GM12878 (cell line): Measurements from ENCODE around the gene ZNF576. TPM values are rescaled to one million over a fixed set of nuclear protein-coding genes. Genes with fewer than 3 reads are reported as not detected.

Source experiments
- ATAC-seq: fragments of 200-7000 bp; cut with Tn5 transposase; 3 replicates; pipeline ENCODE4 v1.9.1; 2020; ENCODE audit warnings: mild to moderate bottlenecking, moderate library complexity
- BruUV-seq: library from RNA; stranded (reverse); fragments of 400-500 nt; replicated peaks from 2 replicates; lab custom pipeline; 2021; lab: Mats Ljungman, UMichigan
- CTCF ChIA-PET: fragments of 300-600 bp; sonication (Branson Sonifier 250); formaldehyde crosslinking; extraction: SDS; loops from one replicate; lab custom pipeline; 2021; ENCODE audit warnings: inconsistent platforms; lab: Yijun Ruan, JAX
- POLR2A ChIA-PET: fragments of 350-600 bp; formaldehyde crosslinking; extraction: SDS; loops from one replicate; lab custom pipeline; 2021; ENCODE audit warnings: inconsistent platforms; lab: Charles Lee
- RAD21 ChIA-PET: fragments of 300-600 bp; sonication (Branson Sonifier 250); formaldehyde crosslinking; loops from one replicate; lab custom pipeline; 2023; ENCODE audit warnings: antibody characterized with exemption; ENCODE audit not compliant: unreplicated experiment; lab: Charles Lee
- SMC1A ChIA-PET: fragments of 300-600 bp; sonication (Branson Sonifier 250); formaldehyde crosslinking; loops from one replicate; lab custom pipeline; 2023; ENCODE audit not compliant: unreplicated experiment, uncharacterized antibody; lab: Charles Lee
- DNase-seq: peaks from one replicate; pipeline ENCODE4 v3.0.0-alpha.2; 2011; ENCODE audit warnings: low read depth, low spot score
- FAIRE-seq: peaks from 3 replicates; lab custom pipeline; 2011; peaks lifted over from hg19 to GRCh38; lab: Jason Lieb, UNC
- H2AFZ ChIP-seq: 2 replicates; pipeline ENCODE4 v1.6.0; 2011; ENCODE audit warnings: low read depth, low read length, control low read depth; ENCODE audit not compliant: control insufficient read depth
- H3K27ac ChIP-seq: 2 replicates; pipeline ENCODE4 v1.5.1; 2011; ENCODE audit warnings: control low read depth; ENCODE audit not compliant: control insufficient read depth, insufficient read depth
- H3K27me3 ChIP-seq, 2 experiments: replicated peaks in 1 of 2; 2 replicates each; pipeline versions ENCODE4 v1.6.0 to v1.6.1; 2011; ENCODE audit warnings: low read length in 1 of 2; ENCODE audit not compliant: control insufficient read depth in 2 of 2, insufficient read depth in 2 of 2
- H3K36me3 ChIP-seq, 2 experiments: 2 replicates each; pipeline ENCODE4 v1.5.1; 2011; ENCODE audit warnings: low read length in 1 of 2; ENCODE audit not compliant: control insufficient read depth in 2 of 2, insufficient read depth in 2 of 2
- H3K4me1 ChIP-seq: 2 replicates; pipeline ENCODE4 v1.6.1; 2011; ENCODE audit warnings: mild to moderate bottlenecking, low read length, moderate library complexity, mixed read lengths; ENCODE audit not compliant: control insufficient read depth, insufficient read depth
- H3K4me2 ChIP-seq: 2 replicates; pipeline ENCODE4 v1.6.0; 2011; ENCODE audit warnings: control low read depth; ENCODE audit not compliant: control insufficient read depth, insufficient read depth
- H3K4me3 ChIP-seq: fragments of 200-600 bp; sonication (generic); 2 replicates; pipeline ENCODE4 v1.5.1; 2016
- H3K79me2 ChIP-seq: 2 replicates; pipeline ENCODE4 v1.6.0; 2011; ENCODE audit warnings: low read length; ENCODE audit not compliant: control insufficient read depth, insufficient read depth
- H3K9ac ChIP-seq: 2 replicates; pipeline ENCODE4 v1.8.0; 2011; ENCODE audit warnings: low read length, control low read depth, mixed read lengths; ENCODE audit not compliant: control insufficient read depth, insufficient read depth
- H3K9me3 ChIP-seq: replicated peaks from 3 replicates; pipeline ENCODE4 v1.5.1; 2011; ENCODE audit warnings: mild to moderate bottlenecking, low read length; ENCODE audit not compliant: control insufficient read depth, insufficient read depth
- H4K20me1 ChIP-seq: 2 replicates; pipeline ENCODE4 v1.6.0; 2011; ENCODE audit not compliant: control insufficient read depth, insufficient read depth
- EZH2 ChIP-seq: IDR thresholded peaks from 2 replicates; pipeline ENCODE4 v1.6.1; 2012; ENCODE audit warnings: low read depth, mild to moderate bottlenecking, control low read depth, inconsistent platforms, low read length, borderline replicate concordance; ENCODE audit not compliant: control insufficient read depth
- JUND ChIP-seq: IDR thresholded peaks from 2 replicates; pipeline ENCODE4 v1.6.1; 2012; ENCODE audit warnings: low read depth, mild to moderate bottlenecking, low read length, improper control_type of control experiment, moderate library complexity
- MTA3 ChIP-seq: IDR thresholded peaks from 2 replicates; pipeline ENCODE4 v1.6.1; 2012; ENCODE audit warnings: low read length, inconsistent platforms, borderline replicate concordance
- NFIC ChIP-seq: IDR thresholded peaks from 2 replicates; pipeline ENCODE4 v1.6.1; 2012; ENCODE audit warnings: low read depth, mild to moderate bottlenecking, inconsistent platforms, low read length, moderate library complexity
- NFYA ChIP-seq: IDR thresholded peaks from 2 replicates; pipeline ENCODE4 v1.6.1; 2011; ENCODE audit warnings: low read depth, mild to moderate bottlenecking, low read length, improper control_type of control experiment, borderline replicate concordance
- POLR2A ChIP-seq: IDR thresholded peaks from 2 replicates; pipeline ENCODE4 v1.6.1; 2011; ENCODE audit warnings: low read depth, mild to moderate bottlenecking, low read length
- YBX1 ChIP-seq: fragments of 450-650 bp; IDR thresholded peaks from 2 replicates; pipeline ENCODE4 v1.6.1; 2016; ENCODE audit warnings: antibody characterized with exemption
- YY1 ChIP-seq: IDR thresholded peaks from 2 replicates; pipeline ENCODE4 v1.6.1; 2011; ENCODE audit warnings: low read depth, mild to moderate bottlenecking, low read length
- ZNF274 ChIP-seq: IDR thresholded peaks from one replicate; pipeline ENCODE4 v1.8.0; 2011; ENCODE audit not compliant: insufficient read length, insufficient read depth
- WGBS: methylation state at CpG from one replicate; pipeline ENCODE4 v1.1.6; 2016; ENCODE audit warnings: low lambda C conversion rate; ENCODE audit not compliant: insufficient replicate concordance, insufficient coverage; ENCODE audit errors: missing lambda C conversion rate; 5-methylcytosine and 5-hydroxymethylcytosine counted together
- in situ Hi-C: fragments of 300-500 bp; cut with MboI; formaldehyde crosslinking; loops from 9 replicates; pipeline ENCODE4 v1.14.3; 2018; ENCODE audit warnings: mixed read lengths
- intact Hi-C: fragments of 100-400 bp; cut with micrococcal nuclease; formaldehyde crosslinking; loops from one replicate; pipeline ENCODE4 v1.14.2; 2022; ENCODE audit not compliant: unreplicated experiment
- polyA plus RNA-seq, 11 experiments: library from polyadenylated mRNA; depleted of rRNA in 4 of 11; unstranded in 6 of 11; stranded (reverse) in 5 of 11; fragments of >200 nt; fragmentation: Nextera tagmentation in 4 of 11; fragmentation: Illumina TruSeq in 1 of 11; extraction: Ambion mirVana in 4 of 11; extraction: Trizol in 1 of 11; gene quantifications; 1 replicate in 1 of 11; 2 replicates in 10 of 11; pipeline versions ENCODE4 v1.2.1 to v1.2.3, GENCODE V29; 2011 to 2016; ENCODE audit warnings: inconsistent platforms in 2 of 11, missing spikeins in 2 of 11, low read depth in 1 of 11
- total RNA-seq, 4 experiments: library from RNA; depleted of rRNA in 3 of 4; stranded (reverse); fragments of >200 nt in 3 of 4; fragmentation: Illumina TruSeq in 1 of 4; extraction: Trizol in 1 of 4; gene quantifications; 2 replicates each; pipeline versions ENCODE4 v1.2.1 to v1.2.3, GENCODE V29; 2013 to 2021
- TF ChIP-seq, protein P1 (sequence below): IDR thresholded peaks from 2 replicates; pipeline ENCODE4 v1.6.1; 2012; ENCODE audit warnings: mild to moderate bottlenecking, low read depth, low read length
- TF ChIP-seq, protein P2 (sequence below): IDR thresholded peaks from 2 replicates; pipeline ENCODE4 v1.6.1; 2012; ENCODE audit warnings: low read length, inconsistent platforms
- TF ChIP-seq, protein P3 (sequence below): fragments of 450-650 bp; conservative IDR thresholded peaks from 2 replicates; pipeline ENCODE4 v1.6.1; 2017; ENCODE audit warnings: mild to moderate bottlenecking, moderate library complexity

ZNF576 gene
- total and polyA plus RNA-seq, 10 of the 15 experiments (the other 5 are each of a cell fraction or from before 2014, with no cell fraction given): 7.4 to 29.8 (median 14.3) TPM

DNA sequence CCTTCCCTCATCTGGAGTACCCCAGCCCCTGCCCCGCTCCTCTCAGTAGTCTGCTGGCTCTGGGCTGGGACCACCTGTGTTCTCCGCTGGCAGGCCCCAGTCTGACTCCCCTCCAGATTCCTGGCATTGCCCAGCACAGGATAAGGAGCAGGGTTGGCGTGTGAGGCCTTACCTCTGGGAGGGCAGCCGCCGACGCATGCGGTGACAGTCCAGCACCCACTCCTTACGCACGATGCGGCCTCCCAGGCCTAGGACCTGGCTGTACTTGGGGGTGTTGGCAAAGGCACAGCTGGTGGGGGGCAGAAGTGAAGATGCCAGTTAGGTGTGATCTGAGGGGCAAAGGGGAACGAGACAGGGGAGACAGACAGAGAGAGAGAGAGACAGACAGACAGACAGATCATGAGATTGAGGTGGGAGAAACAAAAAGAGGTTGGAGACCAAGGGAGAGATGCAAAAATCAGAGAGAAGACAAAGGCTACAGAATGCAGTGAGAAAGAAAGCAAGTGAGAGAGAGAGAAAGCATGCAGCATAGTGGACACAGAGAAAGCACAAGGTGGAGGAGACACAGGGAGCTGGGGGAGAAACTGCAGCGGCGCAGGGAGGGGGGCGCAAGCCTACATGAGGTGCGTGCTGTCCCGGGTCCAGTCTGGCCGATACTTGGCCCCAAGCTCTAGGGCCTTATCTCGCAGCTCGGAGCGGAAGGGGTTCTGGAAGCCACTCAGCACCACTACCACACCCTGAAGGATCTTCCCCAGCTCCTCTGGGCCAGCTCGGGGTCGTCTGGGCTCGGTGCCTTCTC lies 44.8 kb upstream of the ZNF576 start:
- no TSS peak for BruUV-seq
- ATAC-seq (no peak), DNase-seq (no peak), FAIRE-seq (no peak)
- no peaks in the 10 kb centered on the region for H4K20me1 ChIP-seq
- H3K9ac ChIP-seq: no peak overlapping the region
- no peaks in the 10 kb centered on the region for H3K9me3 ChIP-seq
- H3K27ac ChIP-seq: no peak overlapping the region
- in situ Hi-C loops: no loop called here
- intact Hi-C loops: no loop called here
- no peak overlapping the region for H2AFZ ChIP-seq
- POLR2A ChIA-PET: no interaction called here
- H3K27me3 ChIP-seq: no peaks in the 10 kb centered on the region
- peaks cover 11 to 13% of the 10 kb centered on the region in 2 experiments; a peak in 3 of 4 replicates for H3K36me3 ChIP-seq
- H3K4me1 ChIP-seq: no peaks in the 10 kb centered on the region
- no peak for TF ChIP-seq POLR2A
- no peak for TF ChIP-seq YY1
- TF ChIP-seq, protein P1, sequence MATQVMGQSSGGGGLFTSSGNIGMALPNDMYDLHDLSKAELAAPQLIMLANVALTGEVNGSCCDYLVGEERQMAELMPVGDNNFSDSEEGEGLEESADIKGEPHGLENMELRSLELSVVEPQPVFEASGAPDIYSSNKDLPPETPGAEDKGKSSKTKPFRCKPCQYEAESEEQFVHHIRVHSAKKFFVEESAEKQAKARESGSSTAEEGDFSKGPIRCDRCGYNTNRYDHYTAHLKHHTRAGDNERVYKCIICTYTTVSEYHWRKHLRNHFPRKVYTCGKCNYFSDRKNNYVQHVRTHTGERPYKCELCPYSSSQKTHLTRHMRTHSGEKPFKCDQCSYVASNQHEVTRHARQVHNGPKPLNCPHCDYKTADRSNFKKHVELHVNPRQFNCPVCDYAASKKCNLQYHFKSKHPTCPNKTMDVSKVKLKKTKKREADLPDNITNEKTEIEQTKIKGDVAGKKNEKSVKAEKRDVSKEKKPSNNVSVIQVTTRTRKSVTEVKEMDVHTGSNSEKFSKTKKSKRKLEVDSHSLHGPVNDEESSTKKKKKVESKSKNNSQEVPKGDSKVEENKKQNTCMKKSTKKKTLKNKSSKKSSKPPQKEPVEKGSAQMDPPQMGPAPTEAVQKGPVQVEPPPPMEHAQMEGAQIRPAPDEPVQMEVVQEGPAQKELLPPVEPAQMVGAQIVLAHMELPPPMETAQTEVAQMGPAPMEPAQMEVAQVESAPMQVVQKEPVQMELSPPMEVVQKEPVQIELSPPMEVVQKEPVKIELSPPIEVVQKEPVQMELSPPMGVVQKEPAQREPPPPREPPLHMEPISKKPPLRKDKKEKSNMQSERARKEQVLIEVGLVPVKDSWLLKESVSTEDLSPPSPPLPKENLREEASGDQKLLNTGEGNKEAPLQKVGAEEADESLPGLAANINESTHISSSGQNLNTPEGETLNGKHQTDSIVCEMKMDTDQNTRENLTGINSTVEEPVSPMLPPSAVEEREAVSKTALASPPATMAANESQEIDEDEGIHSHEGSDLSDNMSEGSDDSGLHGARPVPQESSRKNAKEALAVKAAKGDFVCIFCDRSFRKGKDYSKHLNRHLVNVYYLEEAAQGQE: no peak
- no peak for TF ChIP-seq MTA3
- TF ChIP-seq ZNF274: no peak
- no peak for TF ChIP-seq YBX1
- no peak for TF ChIP-seq NFYA
- no peak for TF ChIP-seq JUND
- TF ChIP-seq, protein P2, sequence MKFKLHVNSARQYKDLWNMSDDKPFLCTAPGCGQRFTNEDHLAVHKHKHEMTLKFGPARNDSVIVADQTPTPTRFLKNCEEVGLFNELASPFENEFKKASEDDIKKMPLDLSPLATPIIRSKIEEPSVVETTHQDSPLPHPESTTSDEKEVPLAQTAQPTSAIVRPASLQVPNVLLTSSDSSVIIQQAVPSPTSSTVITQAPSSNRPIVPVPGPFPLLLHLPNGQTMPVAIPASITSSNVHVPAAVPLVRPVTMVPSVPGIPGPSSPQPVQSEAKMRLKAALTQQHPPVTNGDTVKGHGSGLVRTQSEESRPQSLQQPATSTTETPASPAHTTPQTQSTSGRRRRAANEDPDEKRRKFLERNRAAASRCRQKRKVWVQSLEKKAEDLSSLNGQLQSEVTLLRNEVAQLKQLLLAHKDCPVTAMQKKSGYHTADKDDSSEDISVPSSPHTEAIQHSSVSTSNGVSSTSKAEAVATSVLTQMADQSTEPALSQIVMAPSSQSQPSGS: no peak
- TF ChIP-seq EZH2: no peak
- no peak for TF ChIP-seq NFIC
- TF ChIP-seq, protein P3, sequence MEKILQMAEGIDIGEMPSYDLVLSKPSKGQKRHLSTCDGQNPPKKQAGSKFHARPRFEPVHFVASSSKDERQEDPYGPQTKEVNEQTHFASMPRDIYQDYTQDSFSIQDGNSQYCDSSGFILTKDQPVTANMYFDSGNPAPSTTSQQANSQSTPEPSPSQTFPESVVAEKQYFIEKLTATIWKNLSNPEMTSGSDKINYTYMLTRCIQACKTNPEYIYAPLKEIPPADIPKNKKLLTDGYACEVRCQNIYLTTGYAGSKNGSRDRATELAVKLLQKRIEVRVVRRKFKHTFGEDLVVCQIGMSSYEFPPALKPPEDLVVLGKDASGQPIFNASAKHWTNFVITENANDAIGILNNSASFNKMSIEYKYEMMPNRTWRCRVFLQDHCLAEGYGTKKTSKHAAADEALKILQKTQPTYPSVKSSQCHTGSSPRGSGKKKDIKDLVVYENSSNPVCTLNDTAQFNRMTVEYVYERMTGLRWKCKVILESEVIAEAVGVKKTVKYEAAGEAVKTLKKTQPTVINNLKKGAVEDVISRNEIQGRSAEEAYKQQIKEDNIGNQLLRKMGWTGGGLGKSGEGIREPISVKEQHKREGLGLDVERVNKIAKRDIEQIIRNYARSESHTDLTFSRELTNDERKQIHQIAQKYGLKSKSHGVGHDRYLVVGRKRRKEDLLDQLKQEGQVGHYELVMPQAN: no peak
- CTCF ChIA-PET: interaction anchor here (6.7 to 10.1 kb wide), 2 partner anchors 20 to 44 kb away, joined by 99 to 169 read pairs; partner anchors contain the start of genes IRGQ, PINLYP, XRCC1 and ZNF576
- SMC1A ChIA-PET: no interaction called here
- H3K4me2 ChIP-seq: no peak overlapping the region
- 96% methylated on average over 23 of the region's 23 CpGs for WGBS
- RAD21 ChIA-PET: no interaction called here
- no peaks in the 10 kb centered on the region for H3K79me2 ChIP-seq
- H3K4me3 ChIP-seq: no peak overlapping the region
